Ishikawa (cell line): ENCODE measurements around the gene CAMTA1.

Experiments used
- CEBPB ChIP-seq: IDR thresholded peaks from 2 replicates; pipeline ENCODE4 v1.6.1; 2012
- CREB1 ChIP-seq: IDR thresholded peaks from 2 replicates; pipeline ENCODE4 v1.6.1; 2012; ENCODE audit warnings: low read depth
- EGR1 ChIP-seq: IDR thresholded peaks from 2 replicates; pipeline ENCODE4 v1.6.1; 2012
- EP300 ChIP-seq: IDR thresholded peaks from 2 replicates; pipeline ENCODE4 v1.6.1; 2012; ENCODE audit warnings: borderline replicate concordance
- FOXM1 ChIP-seq: IDR thresholded peaks from 2 replicates; pipeline ENCODE4 v1.6.1; 2012; ENCODE audit warnings: low read depth, borderline replicate concordance
- NFIC ChIP-seq: IDR thresholded peaks from 2 replicates; pipeline ENCODE4 v1.6.1; 2012
- RAD21 ChIP-seq: IDR thresholded peaks from 2 replicates; pipeline ENCODE4 v1.6.1; 2012; ENCODE audit warnings: low read depth
- REST ChIP-seq: IDR thresholded peaks from 2 replicates; pipeline ENCODE4 v1.6.1; 2012; ENCODE audit warnings: low read depth, mild to moderate bottlenecking
- TAF1 ChIP-seq: IDR thresholded peaks from 2 replicates; pipeline ENCODE4 v1.6.1; 2012; ENCODE audit warnings: low read depth, mild to moderate bottlenecking
- TCF12 ChIP-seq: IDR thresholded peaks from 2 replicates; pipeline ENCODE4 v1.6.1; 2012; ENCODE audit warnings: low read depth
- TEAD4 ChIP-seq: IDR thresholded peaks from 2 replicates; pipeline ENCODE4 v1.6.1; 2012
- USF1 ChIP-seq: IDR thresholded peaks from 2 replicates; pipeline ENCODE4 v1.6.1; 2012
- YY1 ChIP-seq: IDR thresholded peaks from 2 replicates; pipeline ENCODE4 v1.6.1; 2012; ENCODE audit warnings: low read depth
- ZBTB7A ChIP-seq: IDR thresholded peaks from 2 replicates; pipeline ENCODE4 v1.6.1; 2012; ENCODE audit warnings: low read depth
- TF ChIP-seq, protein P1 (sequence below): IDR thresholded peaks from 2 replicates; pipeline ENCODE4 v1.6.1; 2012

The CAMTA1 gene

DNA sequence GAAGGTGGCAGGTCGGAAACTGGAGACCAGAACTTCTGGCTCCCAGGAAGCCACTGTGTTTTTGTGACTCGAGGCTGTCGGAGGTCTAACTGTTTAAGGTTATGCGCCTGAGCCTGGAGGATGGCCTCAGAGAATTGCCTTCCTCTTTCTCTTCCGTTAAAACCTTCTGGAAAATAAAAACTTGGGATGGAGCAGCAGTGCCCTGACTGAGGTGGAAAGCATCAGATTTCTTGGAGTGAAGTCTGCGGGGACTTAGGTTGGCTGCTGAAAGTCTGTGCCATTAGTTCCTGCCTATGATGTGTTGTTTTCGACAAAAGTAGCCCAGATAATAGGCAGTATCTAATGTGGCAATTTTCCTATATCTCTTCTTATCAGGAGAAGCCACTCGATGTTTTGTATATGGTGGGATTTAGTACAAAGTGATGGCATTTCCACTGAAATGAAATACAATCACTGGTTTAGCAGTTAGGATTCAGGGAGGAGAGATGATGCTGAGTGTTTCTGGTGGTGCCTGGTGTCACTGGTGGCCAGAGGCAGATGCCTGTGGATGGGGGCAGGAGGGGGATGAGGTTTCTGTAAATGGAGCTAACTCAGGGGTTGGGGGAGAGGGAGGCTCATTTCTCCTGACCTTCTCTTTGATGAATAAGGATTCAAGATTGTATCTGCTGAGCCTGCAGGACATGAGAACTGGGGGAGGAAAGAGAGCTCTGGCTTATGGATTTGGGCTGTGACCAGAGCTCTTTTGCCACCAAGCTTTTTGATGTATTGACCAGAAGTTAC, 150.8 kb downstream of the CAMTA1 start:
- no peak for TF ChIP-seq REST
- no peak for TF ChIP-seq EGR1
- TF ChIP-seq, protein P1, sequence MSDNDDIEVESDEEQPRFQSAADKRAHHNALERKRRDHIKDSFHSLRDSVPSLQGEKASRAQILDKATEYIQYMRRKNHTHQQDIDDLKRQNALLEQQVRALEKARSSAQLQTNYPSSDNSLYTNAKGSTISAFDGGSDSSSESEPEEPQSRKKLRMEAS = no peak
- no peak for TF ChIP-seq ZBTB7A
- TF ChIP-seq EP300 = no peak
- TF ChIP-seq FOXM1 = no peak
- TF ChIP-seq NFIC = no peak

GRCh38 chr1:6937048-6937447, 151.8 kb downstream of the CAMTA1 start:
- TF ChIP-seq CEBPB = no peak
- no peak for TF ChIP-seq REST
- TF ChIP-seq EGR1 = no peak
- no peak for TF ChIP-seq USF1
- no peak for TF ChIP-seq NFIC
- no peak for TF ChIP-seq TAF1
- TF ChIP-seq, protein P1 = no peak
- no peak for TF ChIP-seq FOXM1
- TF ChIP-seq YY1 = no peak
- TF ChIP-seq CREB1 = no peak
- no peak for TF ChIP-seq EP300
- no peak for TF ChIP-seq ZBTB7A
- no peak for TF ChIP-seq TEAD4

GRCh38 chr1:6939363-6939762, 154.1 kb downstream of the CAMTA1 start:
- no peak for TF ChIP-seq EP300

GRCh38 chr1:6941786-6942185, 156.5 kb downstream of the CAMTA1 start:
- no peak for TF ChIP-seq REST
- TF ChIP-seq EGR1 = no peak
- no peak for TF ChIP-seq FOXM1
- no peak for TF ChIP-seq RAD21
- no peak for TF ChIP-seq USF1
- TF ChIP-seq YY1 = no peak
- no peak for TF ChIP-seq NFIC
- TF ChIP-seq EP300 = no peak
- no peak for TF ChIP-seq TCF12
- TF ChIP-seq, protein P1 = no peak
- TF ChIP-seq CEBPB = no peak
- TF ChIP-seq CREB1 = no peak
- no peak for TF ChIP-seq ZBTB7A
- no peak for TF ChIP-seq TEAD4
- no peak for TF ChIP-seq TAF1

- TF ChIP-seq FOXM1 (no peak), USF1 (no peak), TEAD4 (no peak), CEBPB (no peak), NFIC (no peak)
Observed at GRCh38 chr1:6942990-6943389, 157.7 kb downstream of the CAMTA1 start.
